ENCODE measurements around the gene ZNF691. TPM values are rescaled to one million over a fixed set of nuclear protein-coding genes. Genes with fewer than 3 reads are reported as not detected.

Gene ZNF691
- total and polyA plus RNA-seq, 4 donors, result 6.6 to 14.5 (median 8.3) TPM

- Histone ChIP-seq H3K4me1 (ENCODE audit: control insufficient read depth in 5 of 5, insufficient read depth in 5 of 5, low read length in 5 of 5) (peaks cover 0 to 8% (median 4%) of the 10 kb centered on the region in 5 donors), H3K9ac (ENCODE audit: insufficient read depth in 1 of 2, low read length in 2 of 2) (no peak overlapping the region), H3K4me3 (no peak overlapping the region), H3K27me3 (ENCODE audit: control insufficient read depth in 3 of 3, insufficient read depth in 3 of 3, low read length in 2 of 3) (no peaks in the 10 kb centered on the region), H3K27ac (ENCODE audit: low read depth in 1 of 2, low read length in 1 of 2) (no peak overlapping the region), H3K36me3 (ENCODE audit: control insufficient read depth in 4 of 4, insufficient read depth in 4 of 4, low read length in 4 of 4) (peaks cover 0 to 4% (median 0%) of the 10 kb centered on the region in 4 donors), H3K9me3 (ENCODE audit: control insufficient read depth in 4 of 4, insufficient read depth in 3 of 4, low read length in 3 of 4) (no peaks in the 10 kb centered on the region)
- ATAC-seq (ENCODE audit: insufficient read depth, low FRiP score) (no peak), DNase-seq (no peak)
- 69 to 84% methylated on average over 2 of the region's 2 CpGs for WGBS, 2 donors
- no peak for TF ChIP-seq CTCF (IDR thresholded peaks at IDR 0.05; ENCODE audit: control extremely low read depth, extremely low read depth)
Observed at GRCh38 chr1:42822800-42823392, 23.5 kb upstream of the ZNF691 start.

GRCh38 chr1:42824481-42825035 is 21.9 kb upstream of the ZNF691 start:
- no peak for ATAC-seq (ENCODE audit: insufficient read depth, low FRiP score)
- H3K27me3 ChIP-seq (ENCODE audit: control insufficient read depth in 3 of 3, insufficient read depth in 3 of 3, low read length in 2 of 3), result no peaks in the 10 kb centered on the region
- 91 to 96% methylated on average over 4 of the region's 4 CpGs for WGBS, 2 donors

GRCh38 chr1:42825036-42825851 is 21.2 kb upstream of the ZNF691 start:
- 85 to 92% methylated on average over 10 of the region's 10 CpGs for WGBS, 2 donors
- no peak for ATAC-seq (ENCODE audit: insufficient read depth, low FRiP score)
- peak in 2 of 3 donors; percentile 20 to 21 for DNase-seq

More at GRCh38 chr1:42824481-42825035, 21.9 kb upstream of the ZNF691 start:
- TF ChIP-seq CTCF (IDR thresholded peaks at IDR 0.05; ENCODE audit: control extremely low read depth, extremely low read depth), result no peak
- no peak for DNase-seq
- peaks cover 0 to 4% (median 0%) of the 10 kb centered on the region in 4 donors for H3K36me3 ChIP-seq (ENCODE audit: control insufficient read depth in 4 of 4, insufficient read depth in 4 of 4, low read length in 4 of 4)
- H3K4me3 ChIP-seq, result no peak overlapping the region
- H3K4me1 ChIP-seq (ENCODE audit: control insufficient read depth in 5 of 5, insufficient read depth in 5 of 5, low read length in 5 of 5), result peaks cover 0 to 6% (median 2%) of the 10 kb centered on the region in 5 donors
- no peaks in the 10 kb centered on the region for H3K9me3 ChIP-seq (ENCODE audit: control insufficient read depth in 4 of 4, insufficient read depth in 3 of 4, low read length in 3 of 4)
- H3K27ac ChIP-seq (ENCODE audit: low read depth in 1 of 2, low read length in 1 of 2), result no peak overlapping the region
- no peak overlapping the region for H3K9ac ChIP-seq (ENCODE audit: insufficient read depth in 1 of 2, low read length in 2 of 2)

More at GRCh38 chr1:42825036-42825851, 21.2 kb upstream of the ZNF691 start:
- Histone ChIP-seq H3K4me3 (no peak overlapping the region), H3K27ac (ENCODE audit: low read depth in 1 of 2, low read length in 1 of 2) (no peak overlapping the region), H3K36me3 (ENCODE audit: control insufficient read depth in 4 of 4, insufficient read depth in 4 of 4, low read length in 4 of 4) (peaks cover 0 to 6% (median 2%) of the 10 kb centered on the region in 4 donors), H3K27me3 (ENCODE audit: control insufficient read depth in 3 of 3, insufficient read depth in 3 of 3, low read length in 2 of 3) (no peaks in the 10 kb centered on the region), H3K9me3 (ENCODE audit: control insufficient read depth in 4 of 4, insufficient read depth in 3 of 4, low read length in 3 of 4) (no peaks in the 10 kb centered on the region), H3K4me1 (ENCODE audit: control insufficient read depth in 5 of 5, insufficient read depth in 5 of 5, low read length in 5 of 5) (peaks cover 0 to 6% (median 2%) of the 10 kb centered on the region in 5 donors), H3K9ac (ENCODE audit: insufficient read depth in 1 of 2, low read length in 2 of 2) (no peak overlapping the region)
- TF ChIP-seq CTCF (IDR thresholded peaks at IDR 0.05; ENCODE audit: control extremely low read depth, extremely low read depth), result no peak
